GM19025 (cell line): ENCODE measurements around the gene SPHK2.
"Not testable (repeated sequence)": the region's sequence is repeated elsewhere in the genome, so short reads cannot be mapped to it uniquely, and the experiment has no call there.

Source experiments
- ATAC-seq: cut with Tn5 transposase; IDR thresholded peaks from one replicate; pipeline ENCODE4 v1.9.1; 2021; ENCODE audit warnings: mild to moderate bottlenecking, low read depth, moderate library complexity; ENCODE audit not compliant: unreplicated experiment

Gene SPHK2

DNA sequence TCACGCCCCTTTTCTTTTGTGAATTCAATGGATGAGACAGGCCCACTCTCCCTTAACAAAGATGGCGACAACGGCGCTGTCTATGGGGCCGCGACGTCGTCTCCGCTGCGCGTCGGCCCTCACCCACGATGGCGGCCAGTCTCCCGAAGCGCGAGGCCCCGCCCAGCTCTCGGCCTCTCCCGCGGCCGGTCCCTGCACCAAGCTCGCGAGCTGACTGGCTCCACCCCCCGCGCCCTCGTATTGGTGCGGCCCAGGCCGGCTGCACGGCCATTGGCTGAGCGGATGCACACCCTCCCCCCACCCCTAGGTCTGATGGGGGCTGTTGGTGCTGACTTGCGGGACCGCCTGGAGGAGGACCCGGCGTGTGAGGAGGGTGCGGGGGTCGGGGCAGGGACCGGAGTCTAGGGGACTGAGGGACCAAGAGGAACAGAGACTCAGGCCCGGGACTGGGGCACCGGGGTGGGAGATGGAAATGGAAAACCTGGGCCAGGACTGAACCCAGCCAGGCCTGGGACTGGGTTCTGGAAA is 4.8 kb downstream of the SPHK2 start:
- peak; percentile 49 for ATAC-seq

DNA sequence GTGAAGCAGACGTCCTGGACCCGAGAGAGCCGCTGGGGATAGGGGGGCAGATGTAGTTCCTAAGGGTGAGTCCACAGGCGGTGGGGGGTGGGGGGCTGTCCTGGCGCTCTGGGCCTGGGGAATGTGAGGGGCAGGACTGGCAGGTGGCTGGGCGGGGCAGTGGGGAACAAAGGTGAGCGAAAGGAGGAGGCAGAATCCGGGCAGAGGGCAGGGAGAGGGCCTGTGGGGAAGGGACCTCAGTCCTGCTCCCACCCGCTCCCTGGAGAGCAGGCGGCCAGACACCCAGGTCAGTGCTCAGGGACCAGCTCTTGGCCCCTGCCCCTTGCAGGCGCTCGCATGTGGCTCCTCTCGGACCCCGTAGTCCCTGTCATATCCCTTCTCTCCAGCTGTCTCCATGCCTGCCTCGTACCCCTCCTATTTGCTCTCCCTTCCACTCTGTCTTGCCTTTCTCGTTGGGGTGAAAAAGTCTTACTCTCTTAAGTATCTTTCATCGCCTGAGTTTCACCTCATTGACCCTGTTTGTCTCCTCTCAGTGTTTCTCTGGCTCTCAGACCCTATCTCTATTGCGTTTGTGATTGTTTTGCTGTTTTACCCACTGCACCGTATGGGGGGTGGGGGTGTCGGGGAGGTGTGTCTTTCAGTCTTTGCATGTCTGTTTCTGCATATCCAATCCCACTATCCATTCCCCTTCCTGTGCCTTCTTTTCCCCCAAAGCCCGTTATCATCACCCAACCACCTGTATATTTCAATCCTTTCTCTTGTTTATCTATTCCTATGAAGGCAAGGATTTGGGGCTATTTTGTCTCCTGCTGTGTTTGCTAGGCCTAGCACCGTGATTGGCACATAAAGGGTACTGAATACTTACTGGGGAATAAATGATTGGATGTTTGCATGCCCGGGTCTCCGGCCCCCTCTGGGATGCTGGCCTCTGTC is 5.8 kb downstream of the SPHK2 start:
- ATAC-seq, result no peak

DNA sequence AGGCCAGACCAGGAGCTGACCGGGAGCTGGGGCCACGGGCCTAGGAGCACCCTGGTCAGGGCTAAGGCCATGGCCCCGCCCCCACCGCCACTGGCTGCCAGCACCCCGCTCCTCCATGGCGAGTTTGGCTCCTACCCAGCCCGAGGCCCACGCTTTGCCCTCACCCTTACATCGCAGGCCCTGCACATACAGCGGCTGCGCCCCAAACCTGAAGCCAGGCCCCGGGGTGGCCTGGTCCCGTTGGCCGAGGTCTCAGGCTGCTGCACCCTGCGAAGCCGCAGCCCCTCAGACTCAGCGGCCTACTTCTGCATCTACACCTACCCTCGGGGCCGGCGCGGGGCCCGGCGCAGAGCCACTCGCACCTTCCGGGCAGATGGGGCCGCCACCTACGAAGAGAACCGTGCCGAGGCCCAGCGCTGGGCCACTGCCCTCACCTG is 6.6 kb downstream of the SPHK2 start:
- ATAC-seq, result no peak

DNA sequence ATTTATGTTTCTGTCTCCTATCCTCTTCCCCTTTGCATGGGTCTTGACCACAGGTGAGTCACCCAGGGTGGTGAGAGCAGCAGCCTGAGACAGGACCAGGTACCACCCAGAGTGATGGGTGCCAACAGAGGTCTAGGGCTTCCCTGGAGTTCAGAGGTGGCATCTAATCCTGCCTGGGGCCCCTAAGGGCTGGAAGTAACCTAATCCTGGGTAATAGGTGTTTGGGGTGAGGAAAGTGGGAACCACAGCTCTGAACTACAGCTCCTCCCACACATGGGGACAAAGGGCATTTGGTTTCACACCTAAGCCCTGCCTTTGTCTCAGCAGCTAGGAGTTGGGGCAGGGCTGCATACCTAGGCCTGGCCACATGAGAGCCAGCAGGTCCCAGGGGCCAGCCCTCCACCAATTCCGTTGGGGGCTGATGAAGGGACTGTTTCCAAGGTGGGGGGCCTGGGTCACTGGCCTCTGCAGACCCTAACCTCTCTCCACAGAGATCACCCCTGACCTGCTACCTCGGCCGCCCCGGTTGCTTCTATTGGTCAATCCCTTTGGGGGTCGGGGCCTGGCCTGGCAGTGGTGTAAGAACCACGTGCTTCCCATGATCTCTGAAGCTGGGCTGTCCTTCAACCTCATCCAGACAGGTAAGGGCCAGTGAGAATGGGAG is 8.0 kb downstream of the SPHK2 start:
- no peak for ATAC-seq

DNA sequence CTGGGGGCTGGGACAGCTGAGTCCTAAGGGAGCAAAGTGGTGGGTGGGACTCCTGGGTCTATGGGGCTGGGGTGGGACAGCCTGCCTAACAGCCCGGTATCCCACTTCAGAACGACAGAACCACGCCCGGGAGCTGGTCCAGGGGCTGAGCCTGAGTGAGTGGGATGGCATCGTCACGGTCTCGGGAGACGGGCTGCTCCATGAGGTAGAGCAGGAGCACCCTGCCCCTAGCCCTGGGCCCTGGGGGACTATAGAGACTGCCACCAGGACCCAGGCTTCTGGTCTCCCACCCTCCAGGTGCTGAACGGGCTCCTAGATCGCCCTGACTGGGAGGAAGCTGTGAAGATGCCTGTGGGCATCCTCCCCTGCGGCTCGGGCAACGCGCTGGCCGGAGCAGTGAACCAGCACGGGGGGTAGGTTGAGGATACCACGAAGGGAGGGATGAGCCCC is 8.6 kb downstream of the SPHK2 start:
- ATAC-seq, result no peak

DNA sequence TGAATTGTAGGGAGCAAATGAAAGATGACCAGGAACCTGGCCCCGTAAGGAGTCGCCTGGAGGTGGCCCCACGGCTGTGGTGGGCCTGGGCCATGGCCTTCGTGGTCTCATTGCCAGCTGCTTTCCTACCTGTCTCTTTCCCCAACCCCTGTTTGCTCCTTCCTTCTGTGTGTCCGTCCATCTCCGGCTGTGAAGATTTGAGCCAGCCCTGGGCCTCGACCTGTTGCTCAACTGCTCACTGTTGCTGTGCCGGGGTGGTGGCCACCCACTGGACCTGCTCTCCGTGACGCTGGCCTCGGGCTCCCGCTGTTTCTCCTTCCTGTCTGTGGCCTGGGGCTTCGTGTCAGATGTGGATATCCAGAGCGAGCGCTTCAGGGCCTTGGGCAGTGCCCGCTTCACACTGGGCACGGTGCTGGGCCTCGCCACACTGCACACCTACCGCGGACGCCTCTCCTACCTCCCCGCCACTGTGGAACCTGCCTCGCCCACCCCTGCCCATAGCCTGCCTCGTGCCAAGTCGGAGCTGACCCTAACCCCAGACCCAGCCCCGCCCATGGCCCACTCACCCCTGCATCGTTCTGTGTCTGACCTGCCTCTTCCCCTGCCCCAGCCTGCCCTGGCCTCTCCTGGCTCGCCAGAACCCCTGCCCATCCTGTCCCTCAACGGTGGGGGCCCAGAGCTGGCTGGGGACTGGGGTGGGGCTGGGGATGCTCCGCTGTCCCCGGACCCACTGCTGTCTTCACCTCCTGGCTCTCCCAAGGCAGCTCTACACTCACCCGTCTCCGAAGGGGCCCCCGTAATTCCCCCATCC is 9.4 kb downstream of the SPHK2 start:
- ATAC-seq, result no peak

DNA sequence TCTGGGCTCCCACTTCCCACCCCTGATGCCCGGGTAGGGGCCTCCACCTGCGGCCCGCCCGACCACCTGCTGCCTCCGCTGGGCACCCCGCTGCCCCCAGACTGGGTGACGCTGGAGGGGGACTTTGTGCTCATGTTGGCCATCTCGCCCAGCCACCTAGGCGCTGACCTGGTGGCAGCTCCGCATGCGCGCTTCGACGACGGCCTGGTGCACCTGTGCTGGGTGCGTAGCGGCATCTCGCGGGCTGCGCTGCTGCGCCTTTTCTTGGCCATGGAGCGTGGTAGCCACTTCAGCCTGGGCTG is 9.9 kb downstream of the SPHK2 start:
- ATAC-seq, result no peak

DNA sequence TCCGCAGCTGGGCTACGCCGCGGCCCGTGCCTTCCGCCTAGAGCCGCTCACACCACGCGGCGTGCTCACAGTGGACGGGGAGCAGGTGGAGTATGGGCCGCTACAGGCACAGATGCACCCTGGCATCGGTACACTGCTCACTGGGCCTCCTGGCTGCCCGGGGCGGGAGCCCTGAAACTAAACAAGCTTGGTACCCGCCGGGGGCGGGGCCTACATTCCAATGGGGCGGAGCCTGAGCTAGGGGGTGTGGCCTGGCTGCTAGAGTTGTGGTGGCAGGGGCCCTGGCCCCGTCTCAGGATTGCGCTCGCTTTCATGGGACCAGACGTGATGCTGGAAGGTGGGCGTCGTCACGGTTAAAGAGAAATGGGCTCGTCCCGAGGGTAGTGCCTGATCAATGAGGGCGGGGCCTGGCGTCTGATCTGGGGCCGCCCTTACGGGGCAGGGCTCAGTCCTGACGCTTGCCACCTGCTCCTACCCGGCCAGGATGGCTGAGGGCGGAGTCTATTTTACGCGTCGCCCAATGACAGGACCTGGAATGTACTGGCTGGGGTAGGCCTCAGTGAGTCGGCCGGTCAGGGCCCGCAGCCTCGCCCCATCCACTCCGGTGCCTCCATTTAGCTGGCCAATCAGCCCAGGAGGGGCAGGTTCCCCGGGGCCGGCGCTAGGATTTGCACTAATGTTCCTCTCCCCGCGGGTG is 10.4 kb downstream of the SPHK2 start:
- no peak for ATAC-seq

DNA sequence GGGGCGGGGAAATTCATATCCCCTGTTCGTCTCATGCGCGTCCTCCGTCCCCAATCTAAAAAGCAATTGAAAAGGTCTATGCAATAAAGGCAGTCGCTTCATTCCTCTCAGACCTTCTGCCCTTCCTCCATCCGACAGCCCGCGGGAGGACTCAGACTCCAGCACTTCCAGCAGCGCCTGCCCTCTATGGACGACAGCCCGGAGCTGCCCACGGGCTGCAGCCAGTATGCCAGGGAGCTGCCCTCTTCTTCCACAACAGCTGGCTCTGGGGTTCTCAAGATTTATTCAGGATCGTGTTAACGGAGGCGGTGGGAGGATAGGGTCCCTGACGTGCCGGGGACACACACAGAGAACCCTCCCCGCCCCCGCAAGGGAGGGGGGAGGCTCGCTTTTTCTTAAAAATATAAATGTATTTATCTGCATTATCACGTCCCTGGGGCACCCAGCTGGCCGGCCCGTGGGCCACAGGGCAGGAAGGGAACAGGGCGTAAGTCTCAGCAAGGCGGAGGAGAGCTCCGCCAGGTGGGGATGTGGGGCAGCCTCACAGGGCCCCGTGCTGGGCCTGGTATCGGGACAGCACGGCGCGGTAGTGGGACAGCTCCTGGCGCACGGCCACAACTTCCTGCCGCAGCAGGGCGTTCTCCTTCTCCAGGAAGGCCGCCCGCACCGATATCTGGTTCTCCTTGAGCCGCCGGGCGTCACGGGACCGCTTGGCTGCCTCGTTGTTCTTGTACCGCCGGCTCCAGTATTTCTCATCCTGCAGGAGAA is 11.2 kb downstream of the SPHK2 start:
- ATAC-seq, result no peak

DNA sequence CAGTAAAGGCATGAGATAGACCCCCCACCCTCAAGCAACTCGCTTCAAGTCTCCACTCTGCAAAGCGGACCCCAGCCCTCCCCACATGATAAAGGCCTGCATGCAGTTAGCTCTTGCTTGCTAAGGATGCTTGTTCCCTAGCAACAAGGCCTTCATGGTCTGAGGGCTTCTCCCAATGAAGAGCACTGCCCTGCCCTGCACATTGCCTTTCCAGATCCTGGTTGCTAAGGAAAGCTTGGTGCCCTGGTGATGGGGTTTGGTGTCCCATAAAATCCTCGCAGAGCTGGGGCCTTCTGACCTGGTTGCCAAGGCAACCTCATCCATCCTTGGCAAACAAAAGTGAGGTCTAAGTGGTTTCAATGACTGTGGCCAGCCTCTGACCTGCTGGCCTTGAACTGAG is 11.9 kb downstream of the SPHK2 start:
- no peak for ATAC-seq

DNA sequence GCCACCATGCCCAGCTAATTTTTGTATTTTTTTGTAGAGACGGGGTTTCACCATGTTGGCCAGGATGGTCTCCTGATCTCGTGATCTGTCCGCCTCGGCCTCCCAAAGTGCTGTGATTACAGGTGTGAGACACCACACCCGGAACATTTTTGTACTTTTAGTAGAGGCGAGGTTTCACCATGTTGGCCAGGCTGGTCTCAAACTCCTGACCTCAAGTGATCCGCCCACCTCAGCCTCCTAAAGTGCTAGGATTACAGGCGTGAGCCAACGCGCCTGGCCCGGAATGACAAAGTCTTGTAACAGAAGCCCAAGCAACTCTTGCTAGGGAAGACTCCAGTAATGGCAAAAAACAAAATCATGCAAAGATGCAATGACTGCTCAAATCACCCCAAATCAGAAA is 13.0 kb downstream of the SPHK2 start:
- not testable (repeated sequence) for ATAC-seq

DNA sequence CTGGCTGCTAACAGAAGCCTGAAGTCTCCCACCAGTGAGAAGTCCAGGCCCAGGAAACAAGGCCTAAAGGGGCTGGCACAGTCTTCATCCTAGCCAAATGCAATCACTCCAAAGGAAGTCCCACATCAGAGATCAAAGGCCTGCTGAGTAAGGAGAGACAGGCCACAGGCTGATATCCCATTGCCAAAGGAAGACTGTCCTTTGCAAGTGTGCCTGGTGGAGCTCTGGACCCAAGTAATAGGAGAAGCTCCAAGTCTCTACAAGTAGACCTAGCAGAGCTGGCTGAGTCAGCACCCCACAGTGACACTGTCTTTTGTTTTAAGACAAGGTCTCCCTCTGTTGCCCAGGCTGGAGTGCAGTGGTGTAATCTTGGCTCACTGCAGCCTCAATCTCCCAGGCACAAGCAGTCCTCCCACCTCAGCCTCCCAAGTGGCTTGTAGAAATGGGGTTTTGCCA is 13.4 kb downstream of the SPHK2 start:
- no peak for ATAC-seq

DNA sequence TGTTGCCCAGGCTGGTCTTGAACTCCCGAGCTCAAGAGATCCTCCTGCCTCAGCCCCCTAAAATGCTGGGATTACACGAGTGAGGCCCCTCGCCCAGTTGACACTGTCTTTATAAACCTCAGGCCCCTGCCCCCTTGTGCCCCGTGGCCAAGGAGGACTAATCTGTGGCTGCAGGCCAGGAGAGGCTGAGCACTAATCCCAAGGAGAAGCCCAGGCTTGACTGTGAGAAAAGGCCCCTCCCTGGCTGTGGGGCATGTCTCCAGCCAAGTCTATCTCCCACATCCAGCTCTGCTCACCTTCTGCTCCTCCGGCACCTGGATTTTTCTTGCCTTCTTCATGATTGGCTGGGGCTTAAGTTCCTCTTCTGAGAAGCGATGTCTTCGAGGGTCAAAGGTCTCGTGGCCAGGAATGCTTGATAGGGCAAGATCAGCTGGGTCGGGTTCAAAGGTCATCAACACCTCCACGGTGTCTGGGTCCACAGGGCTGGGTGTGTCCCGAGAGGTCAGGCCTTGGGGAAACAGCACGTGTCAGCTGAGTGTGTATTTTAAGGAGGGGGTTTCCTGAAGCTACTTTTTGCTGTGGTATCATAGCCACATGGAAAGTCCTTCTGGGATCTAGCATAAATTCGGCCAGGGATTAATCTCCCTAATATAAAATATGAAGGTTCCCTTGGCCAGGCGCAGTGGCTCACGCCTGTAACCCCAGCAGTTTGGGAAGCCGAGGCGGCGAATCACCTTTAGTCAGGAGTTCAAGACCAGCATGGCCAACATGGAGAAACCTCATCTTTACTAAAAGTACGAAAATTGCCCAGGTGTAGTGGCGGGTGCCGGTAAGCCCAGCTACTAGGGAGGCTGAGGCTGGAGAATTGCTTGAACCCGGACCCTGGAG is 14.1 kb downstream of the SPHK2 start:
- no peak for ATAC-seq

DNA sequence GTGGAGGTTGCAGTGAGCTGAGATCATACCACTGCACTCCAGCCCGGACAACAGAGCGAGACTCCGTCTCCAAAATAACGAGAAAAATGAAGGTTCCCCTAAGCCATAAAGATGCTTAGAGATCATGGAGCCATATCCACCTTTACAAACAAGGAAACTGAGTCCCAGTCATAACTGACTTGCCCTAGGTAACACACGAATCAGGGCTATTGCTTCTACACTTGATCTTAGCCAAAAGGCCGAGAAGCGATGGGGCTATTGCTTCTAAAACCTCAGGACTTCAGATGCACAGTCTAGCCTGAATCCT is 14.7 kb downstream of the SPHK2 start:
- ATAC-seq, result no peak

DNA sequence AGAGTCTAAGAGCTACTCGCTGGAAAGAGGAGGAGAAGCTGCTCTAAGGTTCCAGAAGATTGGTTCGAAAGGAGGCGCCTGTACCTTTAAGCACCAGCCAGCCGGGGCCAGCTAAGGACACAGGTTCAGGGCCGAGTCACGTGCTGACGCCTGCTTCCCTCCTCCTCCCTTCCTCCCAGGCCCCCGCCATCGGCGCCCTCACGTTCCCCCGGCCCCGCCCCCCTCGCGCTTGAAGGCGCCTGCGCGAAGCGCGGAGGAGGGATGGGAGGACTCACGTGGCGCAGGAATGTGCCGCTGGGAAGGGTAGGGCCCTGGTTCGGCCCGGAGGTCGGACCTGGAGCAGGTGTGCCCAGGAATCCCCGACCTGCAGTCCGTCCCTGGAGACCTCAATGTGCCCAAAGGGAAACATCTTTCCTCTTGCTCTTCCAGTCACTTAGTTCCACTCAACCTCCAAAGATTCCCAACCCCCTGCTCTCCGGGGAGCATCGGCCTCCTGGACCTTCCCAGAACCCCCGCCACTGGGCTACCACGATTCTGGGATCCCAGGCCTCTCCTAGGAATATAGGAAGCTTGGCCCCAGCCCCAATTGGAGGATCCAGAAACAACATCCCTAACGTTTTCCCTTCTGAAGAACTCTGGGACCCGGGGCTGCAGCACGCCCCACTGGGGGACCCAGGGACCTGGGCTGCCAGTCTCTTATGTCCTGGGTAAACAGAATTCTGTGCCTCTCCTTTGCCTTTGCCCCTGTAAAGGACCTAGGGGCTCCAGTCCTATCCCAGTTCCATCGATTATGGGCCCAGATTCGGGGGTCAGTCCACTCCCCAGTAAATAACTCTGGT is 15.3 kb downstream of the SPHK2 start:
- ATAC-seq, result peak; percentile 29

DNA sequence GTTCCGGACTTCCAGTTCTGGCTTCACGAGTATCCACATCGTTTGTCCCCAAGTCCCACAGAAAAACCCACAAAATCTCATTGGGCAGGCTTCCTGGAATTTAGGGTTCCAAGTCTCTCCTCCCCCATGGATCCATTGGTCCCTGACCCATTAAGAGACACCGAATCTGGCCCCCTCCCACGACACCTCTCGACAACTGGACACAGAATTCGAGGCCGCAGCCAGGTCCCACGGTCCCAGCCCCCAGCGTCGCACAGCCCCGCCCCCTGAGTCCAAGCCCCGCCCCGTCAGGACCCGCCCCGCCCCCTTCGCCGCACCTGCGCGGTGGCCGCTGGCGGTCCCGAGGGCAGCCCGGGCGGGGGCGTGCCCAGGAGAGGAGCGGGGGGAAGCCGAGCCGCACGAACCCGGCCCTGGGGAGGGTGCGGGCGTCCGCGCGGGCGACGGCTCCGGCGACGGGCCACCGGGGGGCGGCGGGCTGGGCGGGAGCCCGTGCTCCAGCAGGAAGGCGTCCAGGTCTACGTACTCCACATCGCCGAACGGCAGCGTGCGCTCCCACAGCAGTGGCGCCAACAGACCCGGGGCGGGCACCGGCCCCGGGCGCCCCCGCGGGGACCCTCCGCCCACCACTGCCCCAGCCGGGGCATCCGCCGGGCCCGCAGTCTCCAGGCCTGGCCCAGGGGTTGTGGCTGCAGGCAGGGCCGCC is 16.1 kb downstream of the SPHK2 start:
- ATAC-seq, result no peak
